Skeletal muscle satellite cell (primary cell): Measurements from ENCODE around the gene CD2AP.
"Not testable (repeated sequence)": the region's sequence is repeated elsewhere in the genome, so short reads cannot be mapped to it uniquely, and the experiment has no call there.

Experiments used
- H3K27me3 ChIP-seq: 2 replicates; pipeline ENCODE4 v1.7.0; 2013; ENCODE audit warnings: low read length; ENCODE audit not compliant: control insufficient read depth, insufficient read depth
- H3K36me3 ChIP-seq: 2 replicates; pipeline ENCODE4 v1.7.0; 2013; ENCODE audit warnings: mild to moderate bottlenecking, control low read depth, low read length; ENCODE audit not compliant: insufficient read depth
- H3K4me1 ChIP-seq: 2 replicates; pipeline ENCODE4 v1.7.0; 2013; ENCODE audit warnings: low read length; ENCODE audit not compliant: control insufficient read depth, insufficient read depth
- H3K4me2 ChIP-seq: 2 replicates; pipeline ENCODE4 v1.7.0; 2013; ENCODE audit warnings: mild to moderate bottlenecking, low read length
- H3K4me3 ChIP-seq: 2 replicates; pipeline ENCODE4 v1.7.0; 2013; ENCODE audit warnings: low read length
- H3K9ac ChIP-seq: 2 replicates; pipeline ENCODE4 v1.7.0; 2013; ENCODE audit warnings: mild to moderate bottlenecking, low read depth, low read length, moderate library complexity
- H3K9me3 ChIP-seq: replicated peaks from 2 replicates; pipeline ENCODE4 v1.7.0; 2013; ENCODE audit warnings: mild to moderate bottlenecking, control low read depth, low read length

Gene CD2AP

GRCh38 chr6:47545223-47545622 is 67.6 kb downstream of the CD2AP start:
- no peak overlapping the region for H3K4me3 ChIP-seq
- no peaks in the 10 kb centered on the region for H3K9me3 ChIP-seq
- H3K4me1 ChIP-seq, result no peaks in the 10 kb centered on the region
- H3K4me2 ChIP-seq, result no peak overlapping the region
- H3K36me3 ChIP-seq, result peaks cover 8% of the 10 kb centered on the region
- no peak overlapping the region for H3K9ac ChIP-seq
- no peaks in the 10 kb centered on the region for H3K27me3 ChIP-seq

GRCh38 chr6:47551670-47552069 is 74.1 kb downstream of the CD2AP start:
- Histone ChIP-seq H3K4me3 (no peak overlapping the region), H3K9ac (no peak overlapping the region), H3K27me3 (no peaks in the 10 kb centered on the region), H3K4me2 (no peak overlapping the region), H3K36me3 (no peaks in the 10 kb centered on the region), H3K9me3 (no peaks in the 10 kb centered on the region), H3K4me1 (no peaks in the 10 kb centered on the region)

- H3K4me2 ChIP-seq, result no peak overlapping the region
- H3K4me1 ChIP-seq, result no peaks in the 10 kb centered on the region
- H3K36me3 ChIP-seq, result no peaks in the 10 kb centered on the region
- no peaks in the 10 kb centered on the region for H3K9me3 ChIP-seq
- H3K4me3 ChIP-seq, result no peak overlapping the region
- no peaks in the 10 kb centered on the region for H3K27me3 ChIP-seq
- no peak overlapping the region for H3K9ac ChIP-seq
Measured at GRCh38 chr6:47552319-47552718, 74.7 kb downstream of the CD2AP start.

- not testable (repeated sequence) for H3K4me2 ChIP-seq, H3K9me3 ChIP-seq, H3K36me3 ChIP-seq, H3K4me3 ChIP-seq, H3K9ac ChIP-seq, H3K27me3 ChIP-seq, H3K4me1 ChIP-seq
Measured at GRCh38 chr6:47553243-47553642, 75.7 kb downstream of the CD2AP start.

GRCh38 chr6:47556459-47556858 is 78.9 kb downstream of the CD2AP start:
- not testable (repeated sequence) for H3K9me3 ChIP-seq, H3K4me3 ChIP-seq, H3K36me3 ChIP-seq, H3K9ac ChIP-seq, H3K4me2 ChIP-seq, H3K27me3 ChIP-seq, H3K4me1 ChIP-seq

GRCh38 chr6:47563162-47563561 is 85.6 kb downstream of the CD2AP start:
- Histone ChIP-seq H3K4me1 (no peaks in the 10 kb centered on the region), H3K9ac (no peak overlapping the region), H3K27me3 (no peaks in the 10 kb centered on the region), H3K36me3 (no peaks in the 10 kb centered on the region), H3K4me2 (no peak overlapping the region), H3K4me3 (no peak overlapping the region), H3K9me3 (no peaks in the 10 kb centered on the region)

- not testable (repeated sequence) for H3K9me3 ChIP-seq, H3K4me1 ChIP-seq, H3K36me3 ChIP-seq, H3K9ac ChIP-seq, H3K4me2 ChIP-seq, H3K4me3 ChIP-seq, H3K27me3 ChIP-seq
Measured at GRCh38 chr6:47566602-47567001, 89.0 kb downstream of the CD2AP start.

GRCh38 chr6:47567586-47567985 is 90.0 kb downstream of the CD2AP start:
- no peaks in the 10 kb centered on the region for H3K36me3 ChIP-seq
- no peak overlapping the region for H3K4me3 ChIP-seq
- no peaks in the 10 kb centered on the region for H3K9me3 ChIP-seq
- H3K27me3 ChIP-seq, result no peaks in the 10 kb centered on the region
- H3K9ac ChIP-seq, result no peak overlapping the region
- no peaks in the 10 kb centered on the region for H3K4me1 ChIP-seq
- H3K4me2 ChIP-seq, result no peak overlapping the region

GRCh38 chr6:47571488-47571887 is 93.9 kb downstream of the CD2AP start:
- Histone ChIP-seq H3K27me3 (no peaks in the 10 kb centered on the region), H3K4me3 (no peak overlapping the region), H3K9me3 (no peaks in the 10 kb centered on the region), H3K9ac (no peak overlapping the region), H3K4me2 (no peak overlapping the region), H3K4me1 (no peaks in the 10 kb centered on the region), H3K36me3 (no peaks in the 10 kb centered on the region)

GRCh38 chr6:47573109-47573508 is 95.5 kb downstream of the CD2AP start:
- Histone ChIP-seq H3K27me3 (no peaks in the 10 kb centered on the region), H3K4me1 (no peaks in the 10 kb centered on the region), H3K9me3 (no peaks in the 10 kb centered on the region), H3K4me3 (no peak overlapping the region), H3K4me2 (no peak overlapping the region), H3K9ac (no peak overlapping the region), H3K36me3 (no peaks in the 10 kb centered on the region)

GRCh38 chr6:47574789-47575188 is 97.2 kb downstream of the CD2AP start:
- Histone ChIP-seq H3K27me3 (no peaks in the 10 kb centered on the region), H3K9ac (no peak overlapping the region), H3K9me3 (no peaks in the 10 kb centered on the region), H3K4me3 (no peak overlapping the region), H3K4me2 (no peak overlapping the region), H3K36me3 (peaks cover 2% of the 10 kb centered on the region), H3K4me1 (no peaks in the 10 kb centered on the region)

- Histone ChIP-seq H3K4me1 (no peaks in the 10 kb centered on the region), H3K27me3 (no peaks in the 10 kb centered on the region), H3K36me3 (peaks cover 11% of the 10 kb centered on the region), H3K9me3 (no peaks in the 10 kb centered on the region), H3K9ac (no peak overlapping the region), H3K4me2 (no peak overlapping the region), H3K4me3 (no peak overlapping the region)
Measured at GRCh38 chr6:47579040-47579439, 101.5 kb downstream of the CD2AP start.
